ENCODE data around the gene PSMB7.

The PSMB7 gene

GRCh38 chr9:124394596-124394995 lies 20.6 kb downstream of the PSMB7 start:
- no peak overlapping the region for H3K4me2 ChIP-seq (ENCODE audit: low read length)
- no peaks in the 10 kb centered on the region for H3K27me3 ChIP-seq (ENCODE audit: control insufficient read depth, low read length)
- peaks cover 40% of the 10 kb centered on the region for H3K36me3 ChIP-seq (ENCODE audit: control insufficient read depth, low read length)
- no peak overlapping the region for H3K27ac ChIP-seq (ENCODE audit: low read depth, low read length)
- TF ChIP-seq EZH2phosphoT487 (IDR thresholded peaks at IDR 0.05; ENCODE audit: borderline replicate concordance, low read length) (no peak), CTCF (IDR thresholded peaks at IDR 0.05; ENCODE audit: low read depth, low read length, poor library complexity, severe bottlenecking) (no peak)
- H3F3A ChIP-seq (ENCODE audit: control insufficient read depth, insufficient read depth) = no peaks in the 10 kb centered on the region
- no peaks in the 10 kb centered on the region for H3K4me1 ChIP-seq (ENCODE audit: control insufficient read depth, low read length)
- H3K9me3 ChIP-seq (ENCODE audit: control insufficient read depth, insufficient read depth, low read length) = no peaks in the 10 kb centered on the region
- peaks cover 93% of the 10 kb centered on the region for H3K79me2 ChIP-seq (ENCODE audit: control insufficient read depth, low read length)
- no peak overlapping the region for H3K4me3 ChIP-seq (ENCODE audit: low read length)
- peaks cover 8% of the 10 kb centered on the region; the same call in 1 of the 2 replicates for H4K20me1 ChIP-seq (ENCODE audit: control insufficient read depth, insufficient read depth, low read depth, low read length)
- H3K9me2 ChIP-seq (replicated peaks; ENCODE audit: control insufficient read depth, low read length) = no peaks in the 10 kb centered on the region

- H3K36me3 ChIP-seq (ENCODE audit: control insufficient read depth, low read length) = peaks cover 40% of the 10 kb centered on the region
- H3K4me1 ChIP-seq (ENCODE audit: control insufficient read depth, low read length) = no peaks in the 10 kb centered on the region
- no peak overlapping the region for H3K27ac ChIP-seq (ENCODE audit: low read depth, low read length)
- H3K79me2 ChIP-seq (ENCODE audit: control insufficient read depth, low read length) = peaks cover 94% of the 10 kb centered on the region
- no peaks in the 10 kb centered on the region for H3K27me3 ChIP-seq (ENCODE audit: control insufficient read depth, low read length)
- TF ChIP-seq EZH2phosphoT487 (IDR thresholded peaks at IDR 0.05; ENCODE audit: borderline replicate concordance, low read length) (no peak), CTCF (IDR thresholded peaks at IDR 0.05; ENCODE audit: low read depth, low read length, poor library complexity, severe bottlenecking) (no peak)
- H3K4me3 ChIP-seq (ENCODE audit: low read length) = no peak overlapping the region
- no peaks in the 10 kb centered on the region for H3K9me2 ChIP-seq (replicated peaks; ENCODE audit: control insufficient read depth, low read length)
- no peak overlapping the region for H3K4me2 ChIP-seq (ENCODE audit: low read length)
- H4K20me1 ChIP-seq (ENCODE audit: control insufficient read depth, insufficient read depth, low read depth, low read length) = peaks cover 8% of the 10 kb centered on the region; the same call in 1 of the 2 replicates
- H3K9me3 ChIP-seq (ENCODE audit: control insufficient read depth, insufficient read depth, low read length) = no peaks in the 10 kb centered on the region
- H3F3A ChIP-seq (ENCODE audit: control insufficient read depth, insufficient read depth) = no peaks in the 10 kb centered on the region
These were observed 21.1 kb downstream of the PSMB7 start for GRCh38 chr9:124394167-124394566.

GRCh38 chr9:124392871-124393460 lies 22.3 kb downstream of the PSMB7 start:
- no peaks in the 10 kb centered on the region for H3K4me1 ChIP-seq (ENCODE audit: control insufficient read depth, low read length)
- peaks cover 15% of the 10 kb centered on the region; the same call in 1 of the 2 replicates for H4K20me1 ChIP-seq (ENCODE audit: control insufficient read depth, insufficient read depth, low read depth, low read length)
- no peaks in the 10 kb centered on the region for H3K27me3 ChIP-seq (ENCODE audit: control insufficient read depth, low read length)
- no peak overlapping the region for H3K4me3 ChIP-seq (ENCODE audit: low read length)
- no peaks in the 10 kb centered on the region for H3K9me2 ChIP-seq (replicated peaks; ENCODE audit: control insufficient read depth, low read length)
- H3K36me3 ChIP-seq (ENCODE audit: control insufficient read depth, low read length) = peaks cover 38% of the 10 kb centered on the region
- no peaks in the 10 kb centered on the region for H3K9me3 ChIP-seq (ENCODE audit: control insufficient read depth, insufficient read depth, low read length)
- TF ChIP-seq EZH2phosphoT487 (IDR thresholded peaks at IDR 0.05; ENCODE audit: borderline replicate concordance, low read length) = no peak
- no peak for TF ChIP-seq CTCF (IDR thresholded peaks at IDR 0.05; ENCODE audit: low read depth, low read length, poor library complexity, severe bottlenecking)
- H3F3A ChIP-seq (ENCODE audit: control insufficient read depth, insufficient read depth) = no peaks in the 10 kb centered on the region
- no peak overlapping the region for H3K27ac ChIP-seq (ENCODE audit: low read depth, low read length)
- no peak overlapping the region for H3K4me2 ChIP-seq (ENCODE audit: low read length)
- peaks cover 95% of the 10 kb centered on the region for H3K79me2 ChIP-seq (ENCODE audit: control insufficient read depth, low read length)

All from DOHH2 (cell line).